Uterus (tissue), 2 donors: ENCODE measurements around the gene RAP1GAP.

ENCODE experiments used
- CTCF ChIP-seq, 4 experiments: fragments of 200-600 bp in 2 of 4; fragments of 450-650 bp in 2 of 4; sonication (generic) in 2 of 4; IDR thresholded peaks; one replicate each; pipeline ENCODE4 v1.5.1; 2016 to 2019; ENCODE audit warnings: antibody characterized with exemption in 4 of 4, mild to moderate bottlenecking in 2 of 4, moderate library complexity in 1 of 4
- POLR2A ChIP-seq, 2 donors: fragments of 450-650 bp; IDR thresholded peaks; one replicate each; pipeline ENCODE4 v1.6.1; 2016; ENCODE audit warnings: antibody characterized with exemption in 2 of 2, mild to moderate bottlenecking in 1 of 2, moderate library complexity in 1 of 2

GRCh38 chr1:21587602-21587953 lies 81.6 kb downstream of the RAP1GAP start:
- TF ChIP-seq CTCF (IDR thresholded peaks at IDR 0.05) (no peak), POLR2A (IDR thresholded peaks at IDR 0.05) (no peak)
